ENCODE data around the gene OLFML2B.
"Not testable (repeated sequence)": the region's sequence is repeated elsewhere in the genome, so short reads cannot be mapped to it uniquely, and the experiment has no call there.

OLFML2B gene

GRCh38 chr1:162033428-162033827 is 9.8 kb upstream of the OLFML2B start:
- no peak for DNase-seq

GRCh38 chr1:162030759-162031280 is 7.2 kb upstream of the OLFML2B start:
- no peak for DNase-seq

GRCh38 chr1:162029157-162029556 is 5.5 kb upstream of the OLFML2B start:
- no peak for DNase-seq

GRCh38 chr1:162028726-162029125 is 5.1 kb upstream of the OLFML2B start:
- DNase-seq = peak; percentile 9

GRCh38 chr1:162026881-162027280 is 3.2 kb upstream of the OLFML2B start:
- no peak for DNase-seq

GRCh38 chr1:162025541-162025940 is 1.9 kb upstream of the OLFML2B start:
- DNase-seq = no peak

GRCh38 chr1:162023181-162023546 is 505 bp downstream of the OLFML2B start:
- DNase-seq = no peak

GRCh38 chr1:162022626-162023025 is 1.0 kb downstream of the OLFML2B start:
- no peak for DNase-seq

- DNase-seq = no peak
Measured at GRCh38 chr1:162021124-162021523, 2.5 kb downstream of the OLFML2B start.

GRCh38 chr1:162020150-162020549 is 3.5 kb downstream of the OLFML2B start:
- no peak for DNase-seq

GRCh38 chr1:162019446-162019845 is 4.2 kb downstream of the OLFML2B start:
- no peak for DNase-seq

GRCh38 chr1:162019006-162019405 is 4.7 kb downstream of the OLFML2B start:
- no peak for DNase-seq

GRCh38 chr1:162018418-162018817 is 5.3 kb downstream of the OLFML2B start:
- no peak for DNase-seq

- DNase-seq = not testable (repeated sequence)
Measured at GRCh38 chr1:162017791-162018190, 5.9 kb downstream of the OLFML2B start.

- DNase-seq = no peak
Measured at GRCh38 chr1:162016631-162017030, 7.0 kb downstream of the OLFML2B start.

GRCh38 chr1:162015196-162015595 is 8.5 kb downstream of the OLFML2B start:
- no peak for DNase-seq

GRCh38 chr1:162014202-162014601 is 9.5 kb downstream of the OLFML2B start:
- no peak for DNase-seq

- no peak for DNase-seq
Measured at GRCh38 chr1:162013289-162013688, 10.4 kb downstream of the OLFML2B start.

GRCh38 chr1:162011337-162012012 is 12.2 kb downstream of the OLFML2B start:
- no peak for DNase-seq

- no peak for DNase-seq
Measured at GRCh38 chr1:162010175-162010506, 13.5 kb downstream of the OLFML2B start.

- no peak for DNase-seq
Measured at GRCh38 chr1:162009501-162010174, 14.0 kb downstream of the OLFML2B start.

- no peak for DNase-seq
Measured at GRCh38 chr1:162008799-162009198, 14.9 kb downstream of the OLFML2B start.

- DNase-seq = no peak
Measured at GRCh38 chr1:162007466-162007865, 16.2 kb downstream of the OLFML2B start.

- no peak for DNase-seq
Measured at GRCh38 chr1:162006081-162006480, 17.6 kb downstream of the OLFML2B start.
